HG03442 (cell line): ENCODE measurements around the gene SETD7.
"Not testable (repeated sequence)": the region's sequence is repeated elsewhere in the genome, so short reads cannot be mapped to it uniquely, and the experiment has no call there.

Source experiments
- ATAC-seq: cut with Tn5 transposase; IDR thresholded peaks from one replicate; pipeline ENCODE4 v1.9.1; 2021; ENCODE audit warnings: mild to moderate bottlenecking, moderate library complexity; ENCODE audit not compliant: unreplicated experiment

SETD7 gene

DNA sequence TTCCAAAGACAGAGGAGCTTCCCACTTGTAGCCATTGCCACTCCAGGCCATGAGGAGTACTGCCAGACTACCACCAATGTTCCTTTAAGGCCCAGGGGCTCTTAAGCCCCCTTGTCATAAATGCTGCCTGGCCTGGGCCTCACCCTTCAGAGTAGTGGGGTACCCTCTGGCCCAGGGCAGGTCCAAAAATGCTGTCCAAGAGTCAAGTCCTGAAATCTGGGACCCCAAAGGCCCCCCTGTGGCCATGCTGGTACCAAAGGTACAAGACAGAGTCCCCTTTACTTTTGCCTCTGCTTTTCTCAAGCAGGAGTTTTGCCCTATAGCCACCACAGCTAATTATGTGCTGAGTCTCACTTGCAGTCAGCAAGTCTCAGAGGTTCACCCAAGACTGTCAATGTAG, 85.7 kb downstream of the SETD7 start:
- ATAC-seq = no peak

DNA sequence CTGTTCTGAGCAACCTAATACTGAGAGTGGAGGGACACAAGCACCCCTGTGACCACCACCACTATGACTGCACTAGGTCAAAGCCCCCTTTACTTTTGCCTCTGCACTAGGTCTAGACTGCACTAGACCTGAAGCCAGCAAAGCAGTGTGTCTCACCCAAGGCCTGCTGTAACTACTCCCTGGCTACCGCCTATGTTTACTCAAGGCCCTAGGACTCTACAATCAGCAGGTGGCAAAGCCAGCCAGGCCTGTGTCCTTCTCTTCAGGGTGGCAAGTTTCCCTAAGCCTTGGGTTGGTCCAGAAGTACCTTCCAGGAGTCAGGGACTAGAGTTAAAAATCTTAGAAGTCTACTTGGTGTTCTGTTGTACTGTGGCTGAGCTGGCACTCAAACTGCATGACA, 86.2 kb downstream of the SETD7 start:
- no peak for ATAC-seq

DNA sequence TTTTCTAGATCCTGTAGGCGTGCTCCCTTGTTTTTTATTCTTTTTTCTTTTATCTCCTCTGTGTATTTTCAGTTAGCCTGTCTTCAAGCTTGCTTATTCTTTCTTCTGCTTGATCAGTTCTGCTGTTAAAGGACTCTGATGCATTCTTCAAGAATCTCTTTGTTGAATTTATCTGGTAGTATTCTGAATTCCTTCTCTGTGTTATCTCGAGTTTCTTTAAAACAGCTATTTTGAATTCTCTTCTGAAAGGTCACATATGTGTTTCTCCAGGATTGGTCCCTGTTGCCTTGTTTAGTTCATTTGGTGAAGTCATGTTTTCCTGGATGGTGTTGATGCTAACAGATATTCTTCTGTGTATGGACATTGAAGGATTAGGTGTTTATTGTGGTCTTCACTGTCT, 86.8 kb downstream of the SETD7 start:
- ATAC-seq = no peak

DNA sequence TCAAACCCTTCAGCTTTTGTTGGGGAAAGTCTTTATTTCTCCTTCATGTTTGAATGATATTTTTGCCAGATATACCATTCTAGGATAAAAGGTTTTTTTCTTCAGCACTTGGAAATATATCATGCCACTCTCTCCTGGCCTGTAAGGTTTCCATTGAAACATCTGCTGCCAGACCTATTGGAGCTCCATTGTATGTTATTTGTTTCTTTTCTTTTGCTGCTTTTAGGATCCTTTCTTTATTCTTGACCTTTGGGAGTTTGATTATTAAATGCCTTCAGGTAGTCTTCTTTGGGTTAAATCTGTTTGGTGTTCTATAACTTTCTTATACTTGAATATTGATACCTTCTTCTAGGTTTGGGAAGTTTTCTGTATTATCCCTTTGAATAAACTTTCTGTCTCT, 87.3 kb downstream of the SETD7 start:
- ATAC-seq = not testable (repeated sequence)

DNA sequence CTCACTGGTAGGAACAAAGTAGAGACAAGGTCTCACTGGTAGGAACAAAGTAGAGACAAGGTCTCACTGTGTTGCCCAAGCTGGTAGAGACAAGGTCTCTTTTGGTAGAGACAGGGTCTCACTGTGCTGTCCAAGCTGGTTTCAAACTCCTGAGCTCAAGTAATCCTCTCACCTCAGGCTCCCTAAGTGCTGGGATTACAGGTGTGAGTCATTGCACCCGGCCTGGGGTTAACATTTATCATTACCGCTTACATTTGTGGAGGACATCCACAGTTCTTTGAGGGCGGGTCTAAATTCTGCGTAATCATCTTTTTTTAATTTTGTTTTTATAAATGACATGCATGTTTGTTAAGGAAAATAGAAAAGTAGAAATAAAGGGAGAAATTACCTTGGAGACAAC, 90.1 kb downstream of the SETD7 start:
- no peak for ATAC-seq

DNA sequence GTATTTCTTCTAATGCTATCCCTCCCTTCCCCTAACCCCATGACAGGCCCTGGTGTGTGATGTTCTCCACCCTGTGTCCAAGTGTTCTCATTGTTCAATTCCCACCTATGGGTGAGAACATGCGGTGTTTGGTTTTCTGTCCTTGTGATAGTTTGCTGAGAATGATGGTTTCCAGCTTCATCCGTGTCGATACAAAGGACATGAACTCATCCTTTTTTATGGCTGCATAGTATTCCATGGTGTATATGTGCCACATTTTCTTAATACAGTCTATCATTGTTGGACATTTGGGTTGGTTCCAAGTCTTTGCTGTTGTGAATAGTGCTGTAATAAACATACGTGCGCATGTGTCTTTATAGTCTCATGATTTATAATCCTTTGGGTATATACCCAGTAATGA, 91.5 kb downstream of the SETD7 start:
- ATAC-seq = not testable (repeated sequence)

DNA sequence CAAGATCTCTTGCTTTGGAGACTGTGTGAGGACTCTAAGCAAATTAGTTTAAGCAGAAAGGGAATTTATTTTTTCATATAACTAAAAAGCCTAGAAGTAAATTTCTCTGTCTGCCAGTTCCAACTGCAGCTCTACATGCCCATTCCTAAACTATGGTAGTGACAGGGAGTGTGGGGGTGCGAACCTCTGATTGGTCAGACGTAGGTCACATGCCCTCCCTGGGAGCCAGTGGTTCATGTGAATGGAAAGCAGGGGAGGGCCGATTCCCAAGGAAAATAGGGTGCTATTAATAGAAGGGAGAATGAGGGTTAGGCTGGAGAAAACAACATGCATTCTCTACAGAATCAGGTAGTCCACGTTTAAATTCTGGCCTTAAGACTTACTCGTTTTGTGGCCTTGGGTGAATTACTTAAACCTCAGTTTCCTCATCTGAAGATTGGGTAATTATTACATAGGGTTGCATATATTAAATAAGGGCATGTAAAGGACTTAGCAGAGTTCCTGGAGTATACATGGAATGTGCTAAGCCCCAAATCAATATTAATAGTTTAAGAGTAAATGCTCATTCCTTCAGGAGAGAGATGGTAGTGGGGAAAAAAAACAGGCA, 94.9 kb downstream of the SETD7 start:
- ATAC-seq = no peak

DNA sequence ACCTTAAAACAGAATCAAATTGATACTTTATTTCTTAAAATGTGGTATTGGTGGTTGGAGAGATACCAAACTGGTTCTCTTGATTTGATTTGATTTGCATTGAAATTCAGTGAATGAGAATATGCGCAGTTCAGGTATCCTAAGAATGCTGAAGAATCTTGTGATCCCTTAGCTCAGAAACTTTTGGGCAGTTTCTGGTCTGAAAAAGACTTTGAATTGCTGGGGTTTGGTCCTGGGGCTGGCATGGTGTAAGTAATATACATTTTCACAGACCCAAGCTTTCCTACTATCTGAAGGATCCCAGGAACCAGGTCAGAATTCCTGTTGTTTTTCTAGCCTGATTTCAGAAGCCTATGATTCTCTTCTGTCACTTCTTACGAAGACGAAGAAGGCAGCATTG, 95.5 kb downstream of the SETD7 start:
- no peak for ATAC-seq

DNA sequence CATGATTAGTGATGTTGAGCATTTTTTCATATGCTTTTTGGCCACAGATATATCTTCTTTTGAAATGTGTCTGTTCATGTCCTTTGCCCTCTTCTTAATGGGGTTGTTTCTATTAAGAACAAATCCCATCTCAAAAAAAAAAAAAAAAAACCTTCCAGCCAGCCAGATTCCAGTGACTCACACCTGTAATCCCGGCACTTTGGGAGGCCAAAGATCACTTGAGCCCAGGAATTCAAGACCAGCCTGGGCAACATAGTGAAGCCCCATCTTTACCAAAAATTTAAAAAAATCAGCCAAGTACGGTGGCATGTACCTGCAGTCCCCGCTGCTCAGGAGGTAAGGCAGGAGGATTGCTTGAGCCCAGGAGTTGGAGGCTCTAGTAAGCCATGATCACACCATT, 97.0 kb downstream of the SETD7 start:
- no peak for ATAC-seq

DNA sequence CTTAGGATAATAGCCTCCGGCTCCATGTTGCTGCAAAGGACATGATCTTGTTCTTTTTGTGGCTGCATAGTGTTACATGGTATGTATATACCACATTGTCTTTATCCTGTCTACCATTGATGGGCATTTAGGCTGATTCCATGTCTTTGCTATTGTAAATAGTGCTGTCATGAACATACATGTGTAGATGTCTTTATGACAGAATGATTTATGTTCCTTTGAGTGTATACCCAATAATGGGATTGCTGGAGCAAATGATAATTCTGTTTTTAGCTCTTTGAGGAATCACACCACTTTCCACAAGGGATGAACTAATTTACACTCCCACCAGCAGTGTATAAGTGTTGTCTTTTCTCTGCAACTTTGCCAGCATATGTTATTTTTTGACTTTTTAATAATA, 97.5 kb downstream of the SETD7 start:
- no peak for ATAC-seq

DNA sequence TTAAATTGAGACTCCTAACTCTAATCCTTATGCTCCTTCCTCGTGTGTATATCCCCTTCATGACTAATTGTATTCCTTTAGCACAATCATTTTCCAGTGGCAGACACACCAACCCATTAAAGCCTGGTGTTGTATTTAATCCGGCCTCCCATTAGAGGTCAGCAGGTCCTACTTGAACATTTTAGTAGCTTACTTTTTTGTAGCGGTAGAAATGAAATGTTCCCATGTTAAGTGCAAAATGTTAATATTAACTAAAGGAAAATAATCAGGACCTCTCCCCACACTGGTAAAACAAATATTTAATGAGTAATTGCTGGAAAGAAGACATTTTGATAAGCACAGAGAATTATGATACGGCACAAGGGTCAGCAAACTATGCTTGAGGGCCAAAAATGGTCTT, 98.7 kb downstream of the SETD7 start:
- no peak for ATAC-seq

DNA sequence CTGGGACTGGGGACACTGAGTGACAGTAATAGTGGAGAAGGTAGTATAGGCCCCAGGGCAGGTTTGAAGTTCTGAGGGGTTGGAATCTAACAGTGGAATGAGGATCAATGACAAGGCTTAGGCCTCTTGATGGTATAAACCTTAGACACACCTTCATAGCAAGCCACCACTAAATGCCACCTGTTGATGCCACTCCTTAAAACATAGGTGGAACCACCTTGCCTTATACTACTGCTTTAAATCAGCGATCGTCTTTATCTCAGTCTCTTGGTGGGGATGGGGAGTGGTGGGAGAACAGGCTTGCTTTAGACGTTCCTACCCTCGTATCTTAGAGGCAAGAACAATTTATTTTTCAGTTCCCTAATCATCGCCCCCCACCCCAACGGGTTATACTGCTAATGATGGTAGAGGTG, 100.9 kb downstream of the SETD7 start:
- ATAC-seq = no peak

DNA sequence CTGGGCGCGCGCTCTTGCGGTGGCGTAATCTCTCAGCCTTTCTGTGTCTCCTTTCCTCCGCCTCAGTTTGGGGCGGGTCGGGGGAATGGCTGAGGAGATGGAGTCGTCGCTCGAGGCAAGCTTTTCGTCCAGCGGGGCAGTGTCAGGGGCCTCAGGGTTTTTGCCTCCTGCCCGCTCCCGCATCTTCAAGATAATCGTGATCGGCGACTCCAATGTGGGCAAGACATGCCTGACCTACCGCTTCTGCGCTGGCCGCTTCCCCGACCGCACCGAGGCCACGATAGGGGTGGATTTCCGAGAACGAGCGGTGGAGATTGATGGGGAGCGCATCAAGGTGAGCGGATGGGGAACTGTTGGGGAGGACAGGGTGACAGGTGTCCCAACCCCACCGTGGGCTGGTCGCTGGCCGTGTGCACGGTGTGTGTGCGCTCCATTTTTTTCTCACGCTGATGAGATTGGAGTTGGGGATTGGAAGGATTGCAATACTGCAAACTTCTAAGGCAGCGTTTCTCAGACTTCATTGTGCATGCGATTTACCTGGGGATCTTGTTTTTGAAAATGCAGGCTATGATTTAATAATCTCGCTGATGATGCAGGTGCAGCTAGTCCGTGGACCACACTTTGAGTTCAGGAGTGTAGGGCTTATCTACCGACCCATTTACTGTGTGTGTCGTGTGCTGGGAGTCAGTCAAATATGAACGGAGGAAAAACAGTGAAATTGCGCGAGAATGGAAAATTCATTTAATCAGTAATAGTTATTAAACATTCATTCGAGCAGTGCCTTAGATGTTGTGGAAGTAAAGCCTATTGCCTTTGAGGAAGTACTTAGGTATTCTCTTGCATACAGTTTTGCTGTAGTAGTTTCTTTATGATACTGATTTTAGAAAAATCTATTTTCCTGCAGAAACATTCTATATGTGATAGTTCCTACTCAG, 101.6 kb downstream of the SETD7 start, which contains the start of gene RAB33B:
RAB33B (plus strand) TSS at position 11 of the 935 bp plus-strand sequence; CDS start at position 86, 75 bp downstream.
- ATAC-seq = peak; percentile 1

DNA sequence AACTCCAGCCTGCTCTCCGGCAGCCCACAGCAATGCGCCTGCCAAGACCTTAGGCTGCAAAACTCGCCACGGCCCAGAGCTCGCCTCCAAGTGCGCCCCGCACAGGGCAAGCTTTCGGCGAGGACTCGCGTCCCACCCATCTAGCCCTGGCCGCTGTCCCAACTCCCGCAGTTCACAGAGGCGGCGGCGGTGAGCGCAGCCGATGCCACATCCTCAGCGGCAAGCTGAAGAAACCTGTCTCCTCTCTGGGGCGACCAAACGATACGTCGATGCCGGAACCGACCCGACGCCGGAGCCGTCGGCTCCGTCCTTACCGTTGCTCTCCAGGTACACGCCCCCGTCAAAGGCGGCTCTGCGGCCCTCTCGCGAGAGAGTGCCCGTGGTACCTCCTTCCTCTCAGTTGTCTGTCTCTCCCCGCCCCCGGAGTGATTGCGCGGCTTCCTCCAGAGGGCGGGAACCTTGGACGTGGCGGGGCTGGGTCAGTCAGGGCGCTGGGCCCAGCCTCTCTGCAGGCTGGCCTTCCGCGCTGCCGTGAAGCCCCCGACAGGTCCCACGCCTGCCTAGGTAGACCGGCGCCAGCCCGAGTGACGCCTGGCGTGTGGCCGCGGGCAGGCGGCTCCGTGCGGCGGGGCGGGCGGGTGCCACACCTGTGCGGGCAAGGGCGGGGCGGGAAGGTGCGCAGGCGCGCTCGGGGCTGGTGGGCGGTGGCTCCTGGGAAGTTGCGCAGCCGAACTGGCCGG, 102.5 kb downstream of the SETD7 start:
- peak; percentile 88 for ATAC-seq

DNA sequence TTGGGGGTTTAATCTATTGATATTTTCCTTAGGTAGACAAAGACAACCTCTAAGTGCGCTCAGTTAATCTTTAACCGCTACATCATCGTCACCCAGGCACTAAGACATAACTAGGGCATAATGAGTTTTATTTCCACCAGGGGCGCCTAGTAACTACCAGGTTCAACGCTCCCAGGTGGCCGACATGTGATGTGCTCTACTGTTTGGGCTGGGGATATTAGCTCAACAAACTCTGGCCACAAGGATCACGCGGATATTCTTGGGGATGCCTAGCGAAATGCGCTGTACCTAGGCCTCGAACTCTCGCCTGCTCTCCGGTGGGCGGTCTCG, 103.0 kb downstream of the SETD7 start:
- peak; percentile 38 for ATAC-seq

DNA sequence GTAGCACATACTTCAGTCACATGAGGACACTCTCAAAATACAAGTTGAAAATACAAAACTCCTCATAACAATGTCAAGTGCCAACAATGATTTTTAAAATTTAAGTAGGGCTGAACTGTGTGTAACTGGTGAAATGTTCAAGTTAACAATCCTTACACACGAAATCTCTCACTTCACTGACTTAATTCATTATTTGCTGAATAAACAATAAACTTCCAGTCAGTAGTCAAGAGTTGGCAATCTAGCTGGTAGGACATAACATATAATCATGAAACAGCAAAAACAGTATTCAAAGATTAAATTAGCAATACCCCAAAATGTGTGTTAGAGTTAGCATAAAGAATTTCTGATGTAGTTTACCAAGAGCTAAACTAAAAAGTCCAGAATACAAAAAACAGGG, 104.0 kb downstream of the SETD7 start:
- no peak for ATAC-seq

DNA sequence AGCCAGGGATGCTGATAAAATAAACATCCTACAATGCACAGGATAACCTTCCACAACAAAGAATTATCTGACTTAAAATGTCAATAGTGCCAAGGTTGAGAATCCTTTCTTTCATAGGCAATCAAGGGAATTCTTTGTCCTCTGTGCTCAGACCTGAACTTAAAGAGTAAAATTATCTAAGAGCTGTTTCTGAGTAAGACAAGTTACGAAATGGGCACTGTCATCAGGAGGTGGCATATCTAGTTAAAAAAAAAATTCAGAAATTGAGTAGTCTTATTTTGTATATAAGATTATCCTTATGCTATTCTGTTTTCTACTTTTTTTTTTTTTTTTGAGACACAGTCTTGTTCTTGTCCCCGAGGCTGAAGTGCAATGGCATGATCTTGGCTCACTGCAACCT, 105.4 kb downstream of the SETD7 start:
- no peak for ATAC-seq

DNA sequence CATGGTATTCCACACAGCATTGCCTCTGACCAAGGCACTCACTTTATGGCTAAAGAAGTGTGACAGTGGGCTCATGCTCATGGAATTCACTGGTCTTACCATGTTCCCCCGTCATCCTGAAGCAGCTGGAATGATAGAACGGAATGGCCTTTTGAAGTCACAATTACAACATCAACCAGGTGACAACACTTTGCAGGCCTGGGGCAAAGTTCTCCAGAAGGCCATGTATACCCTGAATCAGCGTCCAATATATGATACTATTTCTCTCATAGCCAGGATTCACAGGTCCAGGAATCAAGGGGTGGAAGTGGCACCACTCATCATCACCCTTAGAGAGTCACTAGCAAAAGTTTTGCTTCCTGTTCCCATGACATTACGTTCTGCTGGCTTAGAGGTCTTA, 108.9 kb downstream of the SETD7 start:
- ATAC-seq = not testable (repeated sequence)
